HepG2 (cell line): ENCODE measurements around the gene ST3GAL2. TPM values are rescaled to one million over a fixed set of nuclear protein-coding genes. Genes with fewer than 3 reads are reported as not detected.

Experiments
- EED ChIP-seq: sonication (generic); formaldehyde crosslinking; IDR thresholded peaks from 2 replicates; pipeline ENCODE4 v1.5.0; 2020; ENCODE audit warnings: mild to moderate bottlenecking, missing genetic modification reagents
- EZH2 ChIP-seq: conservative IDR thresholded peaks from 2 replicates; pipeline ENCODE4 v1.6.1; 2012; ENCODE audit warnings: mild to moderate bottlenecking, low read depth, low read length, moderate library complexity
- IRX3 ChIP-seq: sonication (generic); formaldehyde crosslinking; IDR thresholded peaks from 2 replicates; pipeline ENCODE4 v1.8.1; 2023; ENCODE audit warnings: mild to moderate bottlenecking, low read depth, missing genetic modification reagents, borderline replicate concordance
- KMT2A ChIP-seq: sonication (generic); formaldehyde crosslinking; IDR thresholded peaks from 2 replicates; pipeline ENCODE4 v1.4.0; 2020; ENCODE audit warnings: missing genetic modification reagents
- NFYC ChIP-seq: IDR thresholded peaks from 2 replicates; pipeline ENCODE4 v1.6.1; 2016; ENCODE audit warnings: missing genetic modification reagents, missing compliant biosample characterization
- RARA ChIP-seq: IDR thresholded peaks from 2 replicates; pipeline ENCODE4 v1.6.1; 2016; ENCODE audit warnings: missing genetic modification reagents, missing compliant biosample characterization
- STAG1 ChIP-seq: sonication (generic); formaldehyde crosslinking; IDR thresholded peaks from 2 replicates; pipeline ENCODE4 v1.4.0; 2020; ENCODE audit warnings: missing genetic modification reagents
- TGIF2 ChIP-seq: IDR thresholded peaks from 2 replicates; pipeline ENCODE4 v1.6.1; 2016; ENCODE audit warnings: control low read depth, missing compliant biosample characterization
- ZNF121 ChIP-seq: sonication (generic); formaldehyde crosslinking; IDR thresholded peaks from 2 replicates; pipeline ENCODE4 v1.5.0; 2020; ENCODE audit warnings: mild to moderate bottlenecking, missing genetic modification reagents
- ZNF34 ChIP-seq: sonication (generic); formaldehyde crosslinking; IDR thresholded peaks from 2 replicates; pipeline ENCODE4 v1.4.0; 2020; ENCODE audit warnings: mild to moderate bottlenecking, missing genetic modification reagents, borderline replicate concordance
- ZNF558 ChIP-seq: sonication (generic); formaldehyde crosslinking; IDR thresholded peaks from 2 replicates; pipeline ENCODE4 v1.9.0; 2022; ENCODE audit warnings: mild to moderate bottlenecking, missing genetic modification reagents, borderline replicate concordance
- ZNF777 ChIP-seq: sonication (generic); formaldehyde crosslinking; IDR thresholded peaks from 2 replicates; pipeline ENCODE4 v1.4.0; 2020; ENCODE audit warnings: missing genetic modification reagents
- polyA plus RNA-seq, 8 experiments: library from polyadenylated mRNA; depleted of rRNA in 3 of 8; stranded (reverse) in 7 of 8; unstranded in 1 of 8; fragments of >200 nt; fragmentation: Illumina TruSeq in 4 of 8; extraction: Trizol in 4 of 8; gene quantifications; 2 replicates each; pipeline versions ENCODE4 v1.2.1 to v1.2.3, GENCODE V29; 2011 to 2016; ENCODE audit warnings: low read depth in 4 of 8, missing spikeins in 1 of 8, mixed read lengths in 1 of 8; ENCODE audit not compliant: insufficient read depth in 1 of 8
- total RNA-seq, 5 experiments: library from RNA; depleted of rRNA; stranded (reverse); fragments of >200 nt; fragmentation: Illumina TruSeq; extraction: Trizol; gene quantifications; 2 replicates each; pipeline ENCODE4 v1.2.3, GENCODE V29; 2016; ENCODE audit warnings: low read depth in 1 of 5
- TF ChIP-seq, protein P1 (sequence below): sonication (generic); formaldehyde crosslinking; IDR thresholded peaks from 2 replicates; pipeline ENCODE4 v1.4.0; 2020; ENCODE audit warnings: missing genetic modification reagents
- TF ChIP-seq, protein P2 (sequence below): sonication (generic); formaldehyde crosslinking; IDR thresholded peaks from 2 replicates; pipeline ENCODE4 v1.5.1; 2020; ENCODE audit warnings: missing genetic modification reagents, mild to moderate bottlenecking, borderline replicate concordance
- TF ChIP-seq, protein P3 (sequence below): sonication (generic); formaldehyde crosslinking; IDR thresholded peaks from 2 replicates; pipeline ENCODE4 v1.4.0; 2020; ENCODE audit warnings: missing genetic modification reagents
- TF ChIP-seq, protein P4 (sequence below): sonication (generic); formaldehyde crosslinking; IDR thresholded peaks from 2 replicates; pipeline ENCODE4 v1.4.0; 2020; ENCODE audit warnings: missing genetic modification reagents, mild to moderate bottlenecking, borderline replicate concordance
- TF ChIP-seq, protein P5 (sequence below): sonication (generic); formaldehyde crosslinking; conservative IDR thresholded peaks from 2 replicates; pipeline ENCODE4 v1.4.0; 2020; ENCODE audit warnings: mild to moderate bottlenecking, missing genetic modification reagents, moderate library complexity

The ST3GAL2 gene
- total and polyA plus RNA-seq, 2 of the 13 experiments (the other 11 are each of a cell fraction or from before 2014, with no cell fraction given): 16.3 to 24.9 TPM

DNA sequence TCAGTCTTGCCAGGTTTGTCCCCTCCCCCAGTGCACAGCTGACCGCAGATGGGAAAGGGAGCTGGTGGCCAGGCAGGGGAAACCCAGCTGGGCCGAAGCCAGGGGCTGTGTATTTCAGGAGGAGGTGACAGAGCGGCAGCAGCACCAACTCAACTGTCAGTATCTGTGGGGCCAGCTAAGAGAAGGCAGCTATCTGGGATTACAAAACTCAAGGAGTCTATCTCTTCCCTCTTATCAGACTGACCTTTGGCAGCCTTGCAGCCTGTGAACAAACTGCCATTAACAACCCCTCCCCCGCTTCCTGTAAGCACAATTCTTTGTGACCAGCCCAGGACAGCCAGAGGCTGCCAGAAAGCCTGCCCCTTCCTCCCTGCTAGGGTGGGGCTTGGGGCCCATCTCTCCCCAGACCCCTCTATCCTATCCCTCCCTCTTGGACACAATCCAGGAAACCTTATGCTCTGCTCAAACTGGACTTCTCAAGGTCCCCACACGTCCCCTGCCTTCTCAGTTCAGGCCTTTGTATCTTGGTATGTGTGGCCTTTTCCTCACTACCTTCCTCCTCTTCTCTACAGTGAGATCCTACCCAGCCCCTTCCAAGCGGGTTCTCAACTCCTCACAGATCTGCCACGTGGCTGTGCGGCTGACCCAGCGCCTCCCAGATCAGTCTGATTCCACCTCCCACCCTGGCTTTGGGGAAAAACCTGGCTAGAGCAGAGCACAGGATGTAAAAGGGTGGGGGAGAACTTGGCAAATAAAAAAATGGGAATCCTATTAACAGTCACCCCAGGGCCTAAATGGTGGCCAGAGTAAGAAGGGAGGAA is 10.5 kb downstream of the ST3GAL2 start (continued):
- TF ChIP-seq, protein P1, sequence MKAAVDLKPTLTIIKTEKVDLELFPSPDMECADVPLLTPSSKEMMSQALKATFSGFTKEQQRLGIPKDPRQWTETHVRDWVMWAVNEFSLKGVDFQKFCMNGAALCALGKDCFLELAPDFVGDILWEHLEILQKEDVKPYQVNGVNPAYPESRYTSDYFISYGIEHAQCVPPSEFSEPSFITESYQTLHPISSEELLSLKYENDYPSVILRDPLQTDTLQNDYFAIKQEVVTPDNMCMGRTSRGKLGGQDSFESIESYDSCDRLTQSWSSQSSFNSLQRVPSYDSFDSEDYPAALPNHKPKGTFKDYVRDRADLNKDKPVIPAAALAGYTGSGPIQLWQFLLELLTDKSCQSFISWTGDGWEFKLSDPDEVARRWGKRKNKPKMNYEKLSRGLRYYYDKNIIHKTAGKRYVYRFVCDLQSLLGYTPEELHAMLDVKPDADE (CRISPR knock-in tag): peak; percentile 80; the same call in 1 of the 2 replicates
- TF ChIP-seq EED (CRISPR knock-in tag) (0 out of 2 replicates have a peak, but pooled peaks have one; percentile 21), TGIF2 (CRISPR knock-in tag) (peak; percentile 80), IRX3 (no peak; the same call in none of the 2 replicates), STAG1 (CRISPR knock-in tag) (peak; percentile 17; the same call in 1 of the 2 replicates), NFYC (CRISPR knock-in tag) (no peak; the same call in 1 of the 2 replicates), ZNF121 (CRISPR knock-in tag) (peak; percentile 93), ZNF34 (CRISPR knock-in tag) (peak; percentile 96), KMT2A (CRISPR knock-in tag) (peak; percentile 73), RARA (CRISPR knock-in tag) (peak; percentile 92), ZNF777 (no peak; the same call in none of the 2 replicates), ZNF558 (no peak), EZH2 (no peak)
- TF ChIP-seq, protein P2, sequence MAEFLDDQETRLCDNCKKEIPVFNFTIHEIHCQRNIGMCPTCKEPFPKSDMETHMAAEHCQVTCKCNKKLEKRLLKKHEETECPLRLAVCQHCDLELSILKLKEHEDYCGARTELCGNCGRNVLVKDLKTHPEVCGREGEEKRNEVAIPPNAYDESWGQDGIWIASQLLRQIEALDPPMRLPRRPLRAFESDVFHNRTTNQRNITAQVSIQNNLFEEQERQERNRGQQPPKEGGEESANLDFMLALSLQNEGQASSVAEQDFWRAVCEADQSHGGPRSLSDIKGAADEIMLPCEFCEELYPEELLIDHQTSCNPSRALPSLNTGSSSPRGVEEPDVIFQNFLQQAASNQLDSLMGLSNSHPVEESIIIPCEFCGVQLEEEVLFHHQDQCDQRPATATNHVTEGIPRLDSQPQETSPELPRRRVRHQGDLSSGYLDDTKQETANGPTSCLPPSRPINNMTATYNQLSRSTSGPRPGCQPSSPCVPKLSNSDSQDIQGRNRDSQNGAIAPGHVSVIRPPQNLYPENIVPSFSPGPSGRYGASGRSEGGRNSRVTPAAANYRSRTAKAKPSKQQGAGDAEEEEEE (CRISPR knock-in tag): no peak
- TF ChIP-seq, protein P3, sequence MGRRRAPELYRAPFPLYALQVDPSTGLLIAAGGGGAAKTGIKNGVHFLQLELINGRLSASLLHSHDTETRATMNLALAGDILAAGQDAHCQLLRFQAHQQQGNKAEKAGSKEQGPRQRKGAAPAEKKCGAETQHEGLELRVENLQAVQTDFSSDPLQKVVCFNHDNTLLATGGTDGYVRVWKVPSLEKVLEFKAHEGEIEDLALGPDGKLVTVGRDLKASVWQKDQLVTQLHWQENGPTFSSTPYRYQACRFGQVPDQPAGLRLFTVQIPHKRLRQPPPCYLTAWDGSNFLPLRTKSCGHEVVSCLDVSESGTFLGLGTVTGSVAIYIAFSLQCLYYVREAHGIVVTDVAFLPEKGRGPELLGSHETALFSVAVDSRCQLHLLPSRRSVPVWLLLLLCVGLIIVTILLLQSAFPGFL (CRISPR knock-in tag): no peak
- TF ChIP-seq, protein P4, sequence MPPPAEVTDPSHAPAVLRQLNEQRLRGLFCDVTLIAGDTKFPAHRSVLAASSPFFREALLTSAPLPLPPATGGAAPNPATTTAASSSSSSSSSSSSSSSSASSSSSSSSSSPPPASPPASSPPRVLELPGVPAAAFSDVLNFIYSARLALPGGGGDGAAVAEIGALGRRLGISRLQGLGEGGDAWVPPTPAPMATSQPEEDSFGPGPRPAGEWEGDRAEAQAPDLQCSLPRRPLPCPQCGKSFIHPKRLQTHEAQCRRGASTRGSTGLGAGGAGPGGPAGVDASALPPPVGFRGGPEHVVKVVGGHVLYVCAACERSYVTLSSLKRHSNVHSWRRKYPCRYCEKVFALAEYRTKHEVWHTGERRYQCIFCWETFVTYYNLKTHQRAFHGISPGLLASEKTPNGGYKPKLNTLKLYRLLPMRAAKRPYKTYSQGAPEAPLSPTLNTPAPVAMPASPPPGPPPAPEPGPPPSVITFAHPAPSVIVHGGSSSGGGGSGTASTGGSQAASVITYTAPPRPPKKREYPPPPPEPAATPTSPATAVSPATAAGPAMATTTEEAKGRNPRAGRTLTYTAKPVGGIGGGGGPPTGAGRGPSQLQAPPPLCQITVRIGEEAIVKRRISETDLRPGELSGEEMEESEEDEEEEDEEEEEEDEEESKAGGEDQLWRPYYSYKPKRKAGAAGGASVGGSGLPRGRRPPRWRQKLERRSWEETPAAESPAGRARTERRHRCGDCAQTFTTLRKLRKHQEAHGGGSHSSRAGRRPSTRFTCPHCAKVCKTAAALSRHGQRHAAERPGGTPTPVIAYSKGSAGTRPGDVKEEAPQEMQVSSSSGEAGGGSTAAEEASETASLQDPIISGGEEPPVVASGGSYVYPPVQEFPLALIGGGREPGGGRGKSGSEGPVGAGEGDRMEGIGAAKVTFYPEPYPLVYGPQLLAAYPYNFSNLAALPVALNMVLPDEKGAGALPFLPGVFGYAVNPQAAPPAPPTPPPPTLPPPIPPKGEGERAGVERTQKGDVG (CRISPR knock-in tag): peak; percentile 96
- TF ChIP-seq, protein P5, sequence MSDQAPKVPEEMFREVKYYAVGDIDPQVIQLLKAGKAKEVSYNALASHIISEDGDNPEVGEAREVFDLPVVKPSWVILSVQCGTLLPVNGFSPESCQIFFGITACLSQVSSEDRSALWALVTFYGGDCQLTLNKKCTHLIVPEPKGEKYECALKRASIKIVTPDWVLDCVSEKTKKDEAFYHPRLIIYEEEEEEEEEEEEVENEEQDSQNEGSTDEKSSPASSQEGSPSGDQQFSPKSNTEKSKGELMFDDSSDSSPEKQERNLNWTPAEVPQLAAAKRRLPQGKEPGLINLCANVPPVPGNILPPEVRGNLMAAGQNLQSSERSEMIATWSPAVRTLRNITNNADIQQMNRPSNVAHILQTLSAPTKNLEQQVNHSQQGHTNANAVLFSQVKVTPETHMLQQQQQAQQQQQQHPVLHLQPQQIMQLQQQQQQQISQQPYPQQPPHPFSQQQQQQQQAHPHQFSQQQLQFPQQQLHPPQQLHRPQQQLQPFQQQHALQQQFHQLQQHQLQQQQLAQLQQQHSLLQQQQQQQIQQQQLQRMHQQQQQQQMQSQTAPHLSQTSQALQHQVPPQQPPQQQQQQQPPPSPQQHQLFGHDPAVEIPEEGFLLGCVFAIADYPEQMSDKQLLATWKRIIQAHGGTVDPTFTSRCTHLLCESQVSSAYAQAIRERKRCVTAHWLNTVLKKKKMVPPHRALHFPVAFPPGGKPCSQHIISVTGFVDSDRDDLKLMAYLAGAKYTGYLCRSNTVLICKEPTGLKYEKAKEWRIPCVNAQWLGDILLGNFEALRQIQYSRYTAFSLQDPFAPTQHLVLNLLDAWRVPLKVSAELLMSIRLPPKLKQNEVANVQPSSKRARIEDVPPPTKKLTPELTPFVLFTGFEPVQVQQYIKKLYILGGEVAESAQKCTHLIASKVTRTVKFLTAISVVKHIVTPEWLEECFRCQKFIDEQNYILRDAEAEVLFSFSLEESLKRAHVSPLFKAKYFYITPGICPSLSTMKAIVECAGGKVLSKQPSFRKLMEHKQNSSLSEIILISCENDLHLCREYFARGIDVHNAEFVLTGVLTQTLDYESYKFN: peak; percentile 100
